ENCODE measurements around the gene DGLUCY. TPM values are rescaled to one million over a fixed set of nuclear protein-coding genes. Genes with fewer than 3 reads are reported as not detected.

DGLUCY gene
- total and polyA plus RNA-seq, 2 of the 8 experiments (the other 6 are each of a cell fraction or from before 2014, with no cell fraction given) = 24.9 to 31.8 TPM

GRCh38 chr14:91227183-91227628 is 113.3 kb downstream of the DGLUCY start:
- no peak overlapping the region for H3K9ac ChIP-seq (replicated peaks in 1 of 4; ENCODE audit: extremely low read depth in 1 of 4, low read depth in 3 of 4, low read length in 3 of 4)
- no peak overlapping the region for H3K4me3 ChIP-seq (ENCODE audit: extremely low read depth in 1 of 4, insufficient read depth in 2 of 4, low read depth in 3 of 4, low read length in 4 of 4)
- no peak overlapping the region for H2AFZ ChIP-seq (ENCODE audit: low read length)
- H3K79me2 ChIP-seq (ENCODE audit: control insufficient read depth in 1 of 2, insufficient read depth in 2 of 2, low read length in 2 of 2) = no peaks in the 10 kb centered on the region
- no peak overlapping the region for H3K4ac ChIP-seq (replicated peaks; ENCODE audit: insufficient read length, low read depth, low read length)
- H4K91ac ChIP-seq (replicated peaks; ENCODE audit: insufficient read length, low read length) = no peak overlapping the region
- no peaks in the 10 kb centered on the region; a peak in 1 of 7 replicates for H3K27me3 ChIP-seq (replicated peaks in 1 of 4; ENCODE audit: control insufficient read depth in 3 of 4, extremely low read depth in 1 of 4, insufficient read depth in 3 of 4, low read length in 3 of 4)
- H4K5ac ChIP-seq (ENCODE audit: insufficient read length, low read depth, low read length) = no peak overlapping the region
- no peak overlapping the region for H3K56ac ChIP-seq (replicated peaks; ENCODE audit: insufficient read length, low read depth, low read length)
- no peak overlapping the region for H2BK15ac ChIP-seq (ENCODE audit: low read length)
- no peaks in the 10 kb centered on the region for H3K36me3 ChIP-seq (ENCODE audit: control insufficient read depth in 2 of 4, insufficient read depth in 4 of 4, low read length in 3 of 4)
- no peak overlapping the region; the same call in 1 of the 2 replicates for H2BK12ac ChIP-seq (ENCODE audit: low read depth, low read length)
- no peaks in the 10 kb centered on the region for H3K23me2 ChIP-seq (ENCODE audit: low read depth, low read length)
- H4K20me1 ChIP-seq (replicated peaks in 1 of 2; ENCODE audit: control insufficient read depth in 1 of 2, insufficient read depth in 2 of 2, low read length in 2 of 2) = no peaks in the 10 kb centered on the region
- 91% methylated on average over 6 of the region's 7 CpGs; no CpG with 5 or more reads in 1 of the 2 experiments for WGBS, 2 experiments (ENCODE audit: extremely low coverage in 1 of 2, insufficient coverage in 1 of 2, insufficient read length in 1 of 2, insufficient replicate concordance in 2 of 2, low coverage in 1 of 2, low lambda C conversion rate in 2 of 2, missing lambda C conversion rate in 1 of 2)
- POLR2A ChIA-PET (ENCODE audit: partially characterized antibody) = interaction anchor here (0.6 to 2.2 kb wide), 3 partner anchors 12 to 381 kb away, joined by 3 to 5 read pairs (median 4); no protein-coding TSS in a partner anchor
- peaks cover 0 to 7% of the 10 kb centered on the region in 2 experiments; a peak in 2 of 4 replicates for H3K9me3 ChIP-seq (ENCODE audit: insufficient read depth in 2 of 2, low read depth in 1 of 2, low read length in 1 of 2)
- H3K4me2 ChIP-seq (ENCODE audit: insufficient read depth in 1 of 2, low read depth in 2 of 2, low read length in 2 of 2) = no peak overlapping the region
- no peak overlapping the region for H3K27ac ChIP-seq (ENCODE audit: low read depth, low read length)
- H3K79me1 ChIP-seq (ENCODE audit: low read depth, low read length) = no peaks in the 10 kb centered on the region
- no peak overlapping the region for H4K8ac ChIP-seq (ENCODE audit: extremely low read depth, insufficient read depth, low read length)
- no peak for DNase-seq (ENCODE audit: low read depth in 1 of 2, low spot score in 2 of 2)
- H3K18ac ChIP-seq (ENCODE audit: extremely low read depth, low read length) = no peak overlapping the region
- FAIRE-seq = no peak
- CTCF ChIA-PET (ENCODE audit: partially characterized antibody) = interaction anchor here (0.6 to 2.6 kb wide), 4 partner anchors 25 to 467 kb away, joined by 4 to 7 read pairs (median 5); no protein-coding TSS in a partner anchor
- no peak overlapping the region for H2AK5ac ChIP-seq (ENCODE audit: low read depth, low read length)
- H2BK120ac ChIP-seq (replicated peaks; ENCODE audit: low read depth, low read length) = no peak overlapping the region
- no peak overlapping the region for H2BK5ac ChIP-seq (ENCODE audit: low read depth, low read length)
- no peak overlapping the region for H2BK20ac ChIP-seq (ENCODE audit: low read length)
- H3K4me1 ChIP-seq (replicated peaks in 1 of 4; ENCODE audit: control insufficient read depth in 3 of 4, insufficient read depth in 4 of 4, low read length in 3 of 4) = peaks cover 0 to 10% (median 6%) of the 10 kb centered on the region in 4 experiments; a peak in 6 of 7 replicates
- H3K23ac ChIP-seq (ENCODE audit: insufficient read length) = no peak overlapping the region
- H3K14ac ChIP-seq (ENCODE audit: insufficient read length) = no peak overlapping the region
- TF ChIP-seq ASH2L (IDR thresholded peaks at IDR 0.05; ENCODE audit: low read length) (no peak), PHF8 (conservative IDR thresholded peaks at IDR 0.05; ENCODE audit: low read depth, low read length) (no peak)
